Measurements from ENCODE around the gene MAP3K2. TPM values are rescaled to one million over a fixed set of nuclear protein-coding genes. Genes with fewer than 3 reads are reported as not detected.

MAP3K2 gene
- total and polyA plus RNA-seq, 10 of the 15 experiments (the other 5 are each of a cell fraction or from before 2014, with no cell fraction given): 2.7 to 39.6 (median 16.1) TPM

GRCh38 chr2:127424598-127425520, 37.1 kb upstream of the MAP3K2 start:
- ChIA-PET RAD21 (ENCODE audit: unreplicated experiment) (no interaction called here), SMC1A (ENCODE audit: uncharacterized antibody, unreplicated experiment) (interaction anchor here (0.6 to 1.4 kb wide), 2 partner anchors 9 to 377 kb away, joined by 3 to 4 read pairs; no protein-coding TSS in a partner anchor), CTCF (no interaction called here), POLR2A (no interaction called here)
- Histone ChIP-seq H3K4me2 (ENCODE audit: control insufficient read depth, insufficient read depth) (no peak overlapping the region), H3K79me2 (ENCODE audit: control insufficient read depth, insufficient read depth, low read length) (no peaks in the 10 kb centered on the region), H3K4me1 (ENCODE audit: control insufficient read depth, insufficient read depth, low read length) (no peaks in the 10 kb centered on the region), H3K4me3 (no peak overlapping the region), H4K20me1 (ENCODE audit: control insufficient read depth, insufficient read depth) (no peaks in the 10 kb centered on the region), H3K9me3 (replicated peaks; ENCODE audit: control insufficient read depth, insufficient read depth, low read length) (no peaks in the 10 kb centered on the region), H3K9ac (ENCODE audit: control insufficient read depth, insufficient read depth, low read length) (no peak overlapping the region), H3K36me3 (ENCODE audit: control insufficient read depth in 2 of 2, insufficient read depth in 2 of 2, low read length in 1 of 2) (no peaks in the 10 kb centered on the region), H3K27me3 (replicated peaks in 1 of 2; ENCODE audit: control insufficient read depth in 2 of 2, insufficient read depth in 2 of 2, low read length in 1 of 2) (peaks cover 4 to 6% of the 10 kb centered on the region in 2 experiments), H3K27ac (ENCODE audit: control insufficient read depth, insufficient read depth) (no peak overlapping the region), H2AFZ (ENCODE audit: control insufficient read depth, low read depth, low read length) (no peak overlapping the region)
- ATAC-seq (no peak), FAIRE-seq (no peak), DNase-seq (ENCODE audit: low read depth, low spot score) (no peak)
- intact Hi-C loops (cut with micrococcal nuclease; ENCODE audit: unreplicated experiment) (no loop called here), in situ Hi-C loops (cut with MboI) (no loop called here)
- no TSS peak for BruUV-seq (replicated peaks)
- WGBS (ENCODE audit: insufficient coverage, insufficient replicate concordance, low lambda C conversion rate, missing lambda C conversion rate): 75% methylated on average over 13 of the region's 13 CpGs
- TF ChIP-seq BCLAF1 (IDR thresholded peaks at IDR 0.05) (no peak), ZNF217 (IDR thresholded peaks at IDR 0.05) (no peak), MYC (IDR thresholded peaks at IDR 0.05; ENCODE audit: insufficient read depth, insufficient read length, insufficient replicate concordance, low read length, severe bottlenecking) (no peak), SREBF2 (IDR thresholded peaks at IDR 0.05; ENCODE audit: low read length) (no peak), TCF12 (IDR thresholded peaks at IDR 0.05; ENCODE audit: low read depth, low read length) (no peak), RB1 (IDR thresholded peaks at IDR 0.05; ENCODE audit: borderline replicate concordance) (no peak), ESRRA (IDR thresholded peaks at IDR 0.05; ENCODE audit: low read length) (no peak), EP300 (IDR thresholded peaks at IDR 0.05; ENCODE audit: borderline replicate concordance in 1 of 2, control insufficient read depth in 1 of 2, low read depth in 2 of 2, low read length in 2 of 2) (no peak), CUX1 (IDR thresholded peaks at IDR 0.05; ENCODE audit: insufficient replicate concordance, low read depth, low read length) (no peak), NFYA (IDR thresholded peaks at IDR 0.05; ENCODE audit: borderline replicate concordance, low read depth, low read length) (no peak), SIX5 (IDR thresholded peaks at IDR 0.05; ENCODE audit: low read depth, low read length, severe bottlenecking) (no peak), SMC3 (IDR thresholded peaks at IDR 0.05; ENCODE audit: borderline replicate concordance, low read length) (no peak), ZNF384 (IDR thresholded peaks at IDR 0.05; ENCODE audit: borderline replicate concordance, low read depth, low read length) (no peak), PML (IDR thresholded peaks at IDR 0.05; ENCODE audit: low read length) (no peak), RAD51 (IDR thresholded peaks at IDR 0.05) (no peak)
